Measurements from ENCODE around the gene PLCB3.

Gene PLCB3

GRCh38 chr11:64206457-64207255 lies 44.7 kb upstream of the PLCB3 start, which contains the start of gene FERMT3:
Gene FERMT3, plus strand, starts transcription at chr11:64206721. Its CDS starts 644 bp downstream, at chr11:64207365.
- H3K4me3 ChIP-seq (ENCODE audit: control insufficient read depth, low read depth, low read length): no peak within 1 kb of the TSS
- no peak for TF ChIP-seq CTCF (IDR thresholded peaks at IDR 0.05; ENCODE audit: control insufficient read depth, insufficient read depth, low read depth, low read length, missing control alignments)
- DNase-seq (ENCODE audit: low read depth): no peak

GRCh38 chr11:64207256-64208085 lies 43.9 kb upstream of the PLCB3 start:
- no peak for TF ChIP-seq CTCF (IDR thresholded peaks at IDR 0.05; ENCODE audit: control insufficient read depth, insufficient read depth, low read depth, low read length, missing control alignments)
- DNase-seq (ENCODE audit: low read depth): no peak
- no peak overlapping the region for H3K4me3 ChIP-seq (ENCODE audit: control insufficient read depth, low read depth, low read length)

- no peak for TF ChIP-seq CTCF (IDR thresholded peaks at IDR 0.05; ENCODE audit: control insufficient read depth, insufficient read depth, low read depth, low read length, missing control alignments)
- no peak for DNase-seq (ENCODE audit: low read depth)
- no peak overlapping the region for H3K4me3 ChIP-seq (ENCODE audit: control insufficient read depth, low read depth, low read length)
Observed at GRCh38 chr11:64208086-64208795, 43.1 kb upstream of the PLCB3 start.

GRCh38 chr11:64208796-64209562 lies 42.4 kb upstream of the PLCB3 start:
- no peak overlapping the region for H3K4me3 ChIP-seq (ENCODE audit: control insufficient read depth, low read depth, low read length)
- no peak for DNase-seq (ENCODE audit: low read depth)

GRCh38 chr11:64209563-64209843 lies 41.8 kb upstream of the PLCB3 start:
- TF ChIP-seq CTCF (IDR thresholded peaks at IDR 0.05; ENCODE audit: control insufficient read depth, insufficient read depth, low read depth, low read length, missing control alignments): no peak
- DNase-seq (ENCODE audit: low read depth): no peak
- H3K4me3 ChIP-seq (ENCODE audit: control insufficient read depth, low read depth, low read length): no peak overlapping the region

More at GRCh38 chr11:64208796-64209562, 42.4 kb upstream of the PLCB3 start:
- no peak for TF ChIP-seq CTCF (IDR thresholded peaks at IDR 0.05; ENCODE audit: control insufficient read depth, insufficient read depth, low read depth, low read length, missing control alignments)
